ENCODE data around the gene RAB44.
"Not testable (repeated sequence)": the region's sequence is repeated elsewhere in the genome, so short reads cannot be mapped to it uniquely, and the experiment has no call there.

- TF ChIP-seq POLR2AphosphoS5 (IDR thresholded peaks at IDR 0.05; ENCODE audit: borderline replicate concordance, low read depth, low read length); EZH2 (IDR thresholded peaks at IDR 0.05): not testable (repeated sequence)
Measured at GRCh38 chr6:36654469-36654868, 43.2 kb upstream of the RAB44 start.

Data from SK-N-MC (cell line).